ENCODE data around the gene HSD11B1. TPM values are rescaled to one million over a fixed set of nuclear protein-coding genes. Genes with fewer than 3 reads are reported as not detected.

The HSD11B1 gene
- total and polyA plus RNA-seq, 4 donors = 3.0 to 21.5 (median 12.1) TPM

DNA sequence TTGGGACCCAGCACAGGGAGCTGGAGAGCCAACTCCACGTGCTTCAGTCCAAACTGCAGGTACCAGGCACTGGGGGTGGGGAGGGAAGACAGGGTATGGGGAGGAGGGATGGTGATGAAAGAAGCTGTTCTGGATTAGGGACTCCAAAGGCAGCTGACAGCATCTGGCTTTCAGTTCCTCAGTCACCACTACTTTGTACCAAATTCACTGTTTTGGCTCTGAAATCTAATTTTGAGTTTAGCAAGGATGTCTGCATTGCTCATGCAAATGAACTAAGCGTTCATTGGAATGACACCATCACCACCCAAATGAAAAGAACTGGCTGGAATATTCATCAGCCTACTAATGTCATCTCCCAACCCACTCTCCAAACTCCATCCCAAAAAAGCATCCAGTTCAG is 71.0 kb downstream of the HSD11B1 start:
- DNase-seq = no peak
- no peaks in the 10 kb centered on the region for H3K4me1 ChIP-seq (ENCODE audit: control insufficient read depth in 1 of 2, insufficient read depth in 2 of 2, low read length in 2 of 2)
- no peaks in the 10 kb centered on the region for H3K36me3 ChIP-seq (ENCODE audit: control insufficient read depth in 1 of 2, insufficient read depth in 2 of 2, low read length in 1 of 2)
- whole genome bisulfite sequencing, 2 donors = 57 to 64% methylated on average over 2 of the region's 2 CpGs
- intact Hi-C loops (cut with DNase I) = no loop called here
- ATAC-seq (ENCODE audit: low FRiP score) = no peak
- H3K9me3 ChIP-seq (ENCODE audit: control insufficient read depth, low read length) = no peaks in the 10 kb centered on the region
- H3K27ac ChIP-seq (ENCODE audit: low read depth in 1 of 2, low read length in 2 of 2) = no peak overlapping the region
- no peaks in the 10 kb centered on the region for H3K27me3 ChIP-seq (ENCODE audit: control insufficient read depth in 1 of 2, insufficient read depth in 2 of 2, low read length in 1 of 2)
- H3K4me3 ChIP-seq (ENCODE audit: low read length in 2 of 2) = no peak overlapping the region

GRCh38 chr1:209777587-209777986 is 72.9 kb downstream of the HSD11B1 start:
- no peak overlapping the region for H3K4me3 ChIP-seq (ENCODE audit: low read length in 2 of 2)
- H3K36me3 ChIP-seq (ENCODE audit: control insufficient read depth in 1 of 2, insufficient read depth in 2 of 2, low read length in 1 of 2) = peaks cover 0 to 2% of the 10 kb centered on the region in 2 donors
- intact Hi-C loops (cut with DNase I) = no loop called here
- no peaks in the 10 kb centered on the region for H3K27me3 ChIP-seq (ENCODE audit: control insufficient read depth in 1 of 2, insufficient read depth in 2 of 2, low read length in 1 of 2)
- H3K27ac ChIP-seq (ENCODE audit: low read depth in 1 of 2, low read length in 2 of 2) = no peak overlapping the region
- ATAC-seq (ENCODE audit: low FRiP score) (no peak), DNase-seq (no peak)
- no peaks in the 10 kb centered on the region for H3K4me1 ChIP-seq (ENCODE audit: control insufficient read depth in 1 of 2, insufficient read depth in 2 of 2, low read length in 2 of 2)
- WGBS, 2 donors = 95 to 97% methylated on average over 2 of the region's 2 CpGs
- no peaks in the 10 kb centered on the region for H3K9me3 ChIP-seq (ENCODE audit: control insufficient read depth, low read length)

GRCh38 chr1:209778102-209778501 is 73.5 kb downstream of the HSD11B1 start:
- Histone ChIP-seq H3K4me3 (ENCODE audit: low read length in 2 of 2) (no peak overlapping the region), H3K27ac (ENCODE audit: low read depth in 1 of 2, low read length in 2 of 2) (no peak overlapping the region), H3K27me3 (ENCODE audit: control insufficient read depth in 1 of 2, insufficient read depth in 2 of 2, low read length in 1 of 2) (no peaks in the 10 kb centered on the region), H3K4me1 (ENCODE audit: control insufficient read depth in 1 of 2, insufficient read depth in 2 of 2, low read length in 2 of 2) (no peaks in the 10 kb centered on the region), H3K9me3 (ENCODE audit: control insufficient read depth, low read length) (no peaks in the 10 kb centered on the region), H3K36me3 (ENCODE audit: control insufficient read depth in 1 of 2, insufficient read depth in 2 of 2, low read length in 1 of 2) (peaks cover 0 to 2% of the 10 kb centered on the region in 2 donors)
- WGBS, 2 donors = 98 to 100% methylated on average over 1 of the region's 1 CpG
- ATAC-seq (ENCODE audit: low FRiP score) (no peak), DNase-seq (no peak)
- intact Hi-C loops (cut with DNase I) = no loop called here

- WGBS, 2 donors = 79 to 86% methylated on average over 4 of the region's 4 CpGs
- no peaks in the 10 kb centered on the region for H3K9me3 ChIP-seq (ENCODE audit: control insufficient read depth, low read length)
- no peaks in the 10 kb centered on the region for H3K4me1 ChIP-seq (ENCODE audit: control insufficient read depth in 1 of 2, insufficient read depth in 2 of 2, low read length in 2 of 2)
- peaks cover 0 to 2% of the 10 kb centered on the region in 2 donors for H3K36me3 ChIP-seq (ENCODE audit: control insufficient read depth in 1 of 2, insufficient read depth in 2 of 2, low read length in 1 of 2)
- no peak overlapping the region for H3K4me3 ChIP-seq (ENCODE audit: low read length in 2 of 2)
- no peaks in the 10 kb centered on the region for H3K27me3 ChIP-seq (ENCODE audit: control insufficient read depth in 1 of 2, insufficient read depth in 2 of 2, low read length in 1 of 2)
- no peak overlapping the region for H3K27ac ChIP-seq (ENCODE audit: low read depth in 1 of 2, low read length in 2 of 2)
- intact Hi-C loops (cut with DNase I) = no loop called here
- ATAC-seq (ENCODE audit: low FRiP score) (no peak), DNase-seq (no peak)
These were observed 75.6 kb downstream of the HSD11B1 start for GRCh38 chr1:209780268-209780667.

- ATAC-seq (ENCODE audit: low FRiP score) (no peak), DNase-seq (no peak)
- H3K4me1 ChIP-seq (ENCODE audit: control insufficient read depth in 1 of 2, insufficient read depth in 2 of 2, low read length in 2 of 2) = peaks cover 0 to under 1% of the 10 kb centered on the region in 2 donors
- intact Hi-C loops (cut with DNase I) = no loop called here
- 57 to 63% methylated on average over 6 of the region's 6 CpGs for WGBS, 2 donors
- peaks cover 0 to 2% of the 10 kb centered on the region in 2 donors for H3K36me3 ChIP-seq (ENCODE audit: control insufficient read depth in 1 of 2, insufficient read depth in 2 of 2, low read length in 1 of 2)
- H3K27ac ChIP-seq (ENCODE audit: low read depth in 1 of 2, low read length in 2 of 2) = no peak overlapping the region
- no peaks in the 10 kb centered on the region for H3K9me3 ChIP-seq (ENCODE audit: control insufficient read depth, low read length)
- H3K27me3 ChIP-seq (ENCODE audit: control insufficient read depth in 1 of 2, insufficient read depth in 2 of 2, low read length in 1 of 2) = no peaks in the 10 kb centered on the region
- no peak overlapping the region for H3K4me3 ChIP-seq (ENCODE audit: low read length in 2 of 2)
These were observed 78.7 kb downstream of the HSD11B1 start for GRCh38 chr1:209783386-209783785.

Other genes with a start within 250 kb of the HSD11B1 start
- under 1 TPM in 1 of 2 donors, not detected in 1; 0.72 TPM for gene CAMK1G, start 121.1 kb upstream of the HSD11B1 start, total RNA-seq
- under 1 TPM in 1 of 2 donors, not detected in 1; 0.63 TPM for gene CAMK1G, start 121.1 kb upstream of the HSD11B1 start, polyA plus RNA-seq
- 1 to 10 TPM in 1 of 2 donors, under 1 TPM in 1; 0.84 to 3.9 TPM for gene LAMB3, start 52.4 kb upstream of the HSD11B1 start, total RNA-seq
- 1 to 10 TPM; 5.2 to 5.4 TPM for gene LAMB3, start 52.4 kb upstream of the HSD11B1 start, polyA plus RNA-seq
- gene G0S2, start 29.4 kb upstream of the HSD11B1 start, total RNA-seq = 10 to 100 TPM; 21.3 to 24.9 TPM
- 10 to 100 TPM; 16.3 to 20.3 TPM for gene G0S2, start 29.4 kb upstream of the HSD11B1 start, polyA plus RNA-seq
- gene TRAF3IP3, start 51.2 kb downstream of the HSD11B1 start, total RNA-seq = 1 to 10 TPM; 4.3 to 9.0 TPM
- 1 to 10 TPM in 1 of 2 donors, under 1 TPM in 1; 0.88 to 1.1 TPM for gene TRAF3IP3, start 51.2 kb downstream of the HSD11B1 start, polyA plus RNA-seq
- gene C1orf74, start 79.7 kb downstream of the HSD11B1 start, total RNA-seq = 1 to 10 TPM; 1.1 to 1.6 TPM
- under 1 TPM; 0.69 to 0.75 TPM for gene C1orf74, start 79.7 kb downstream of the HSD11B1 start, polyA plus RNA-seq
- gene IRF6, start 101.3 kb downstream of the HSD11B1 start, total RNA-seq = 1 to 10 TPM; 1.9 to 3.8 TPM
- gene IRF6, start 101.3 kb downstream of the HSD11B1 start, polyA plus RNA-seq = 1 to 10 TPM; 2.6 to 9.8 TPM
- gene UTP25, start 123.1 kb downstream of the HSD11B1 start, total RNA-seq = 1 to 10 TPM; 7.2 to 8.1 TPM
- gene UTP25, start 123.1 kb downstream of the HSD11B1 start, polyA plus RNA-seq = 1 to 10 TPM in 1 of 2 donors, under 1 TPM in 1; 0.50 to 3.0 TPM
- gene SYT14, start 233.4 kb downstream of the HSD11B1 start, total RNA-seq = not detected
- under 1 TPM in 1 of 2 donors, not detected in 1; 0.13 TPM for gene SYT14, start 233.4 kb downstream of the HSD11B1 start, polyA plus RNA-seq

All from aorta (tissue), 5 donors.